ENCODE measurements around the gene NAT10.
"Not testable (repeated sequence)": the region's sequence is repeated elsewhere in the genome, so short reads cannot be mapped to it uniquely, and the experiment has no call there.

The NAT10 gene

DNA sequence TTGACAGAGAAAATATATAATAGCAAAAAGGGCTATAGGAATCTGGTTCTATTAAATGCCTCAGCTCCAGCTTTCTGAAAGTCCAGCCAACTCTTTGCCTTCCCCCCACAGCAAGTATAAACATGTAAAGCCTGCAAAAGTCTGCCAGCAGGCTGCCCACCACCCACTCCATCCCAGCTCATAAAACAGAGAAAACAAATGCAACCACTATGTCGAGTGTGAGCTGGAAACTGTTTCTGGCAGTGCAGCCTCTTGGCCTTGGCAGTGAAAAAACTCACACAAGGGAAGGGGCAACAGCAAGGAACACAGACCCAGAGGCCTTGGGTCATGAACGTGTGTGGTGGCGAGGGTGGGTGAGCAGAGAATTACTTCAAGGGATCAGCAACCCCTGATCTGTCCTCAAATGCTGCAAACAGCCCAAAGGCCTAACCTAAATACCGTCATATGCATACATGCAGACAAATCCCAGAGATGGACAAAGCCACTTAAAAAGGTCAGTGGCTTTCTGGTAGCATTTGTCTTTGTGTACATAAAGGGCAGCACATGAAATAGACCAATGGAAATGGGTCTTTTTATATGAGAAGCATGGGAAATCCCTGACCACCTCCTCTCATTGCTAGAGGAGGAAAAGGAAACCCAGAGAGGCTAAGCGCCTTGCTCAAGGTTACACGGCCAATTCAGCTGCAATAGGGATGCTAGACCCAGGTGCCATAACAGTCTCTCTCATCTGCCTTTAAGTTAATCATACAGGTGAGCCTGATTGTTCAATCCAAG lies 74.8 kb downstream of the NAT10 start:
- Mint-ChIP-seq H3K27me3 (no peaks in the 10 kb centered on the region), H3K36me3 (ENCODE audit: low read depth) (no peaks in the 10 kb centered on the region), H3K27ac (no peak overlapping the region), H3K9me3 (no peaks in the 10 kb centered on the region), H3K4me1 (ENCODE audit: low read depth) (peaks cover 46% of the 10 kb centered on the region), H3K4me3 (no peak overlapping the region)

DNA sequence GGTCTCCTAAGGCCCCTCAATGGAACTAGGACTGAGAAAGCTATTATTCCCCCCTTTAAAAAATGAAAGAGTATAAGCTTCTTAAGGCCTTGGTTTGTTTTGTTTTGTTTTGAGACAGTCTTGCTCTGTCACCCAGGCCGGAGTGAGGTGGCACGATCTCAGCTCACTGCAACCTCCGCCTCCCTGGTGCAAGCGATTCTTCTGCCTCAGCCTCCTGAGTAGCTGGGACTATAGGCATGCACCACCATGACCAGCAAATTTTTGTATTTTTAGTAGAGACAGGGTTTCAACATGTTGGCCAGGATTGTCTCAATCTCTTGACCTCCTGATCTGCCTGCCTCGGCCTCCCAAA lies 75.4 kb downstream of the NAT10 start:
- not testable (repeated sequence) for H3K27ac Mint-ChIP-seq; H3K36me3 Mint-ChIP-seq (ENCODE audit: low read depth); H3K27me3 Mint-ChIP-seq; H3K4me3 Mint-ChIP-seq; H3K9me3 Mint-ChIP-seq
- peaks cover 41% of the 10 kb centered on the region for H3K4me1 Mint-ChIP-seq (ENCODE audit: low read depth)

DNA sequence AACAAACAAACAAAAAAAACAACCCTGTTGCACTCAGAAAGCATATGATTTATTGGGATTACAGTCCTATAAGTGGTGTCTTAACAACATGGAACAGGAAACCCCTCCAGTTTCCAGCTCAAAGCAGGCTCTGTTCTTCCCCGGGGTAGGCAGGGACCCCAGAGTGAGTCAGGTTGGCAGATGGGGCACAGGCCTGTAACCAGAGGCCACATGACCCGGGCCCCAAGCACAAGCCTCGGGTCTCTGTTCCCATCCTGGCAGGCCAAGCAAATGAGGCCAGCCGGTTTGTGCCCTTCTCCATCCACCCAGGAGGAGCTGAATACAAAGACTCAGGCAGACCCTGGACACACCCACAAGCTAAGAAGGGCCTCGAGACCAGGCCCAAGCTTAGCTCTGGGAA lies 75.8 kb downstream of the NAT10 start:
- no peaks in the 10 kb centered on the region for H3K9me3 Mint-ChIP-seq
- H3K4me3 Mint-ChIP-seq, result no peak overlapping the region
- H3K4me1 Mint-ChIP-seq (ENCODE audit: low read depth), result peaks cover 39% of the 10 kb centered on the region
- no peak overlapping the region for H3K27ac Mint-ChIP-seq
- H3K36me3 Mint-ChIP-seq (ENCODE audit: low read depth), result no peaks in the 10 kb centered on the region
- no peaks in the 10 kb centered on the region for H3K27me3 Mint-ChIP-seq

- peaks cover 38% of the 10 kb centered on the region for H3K4me1 Mint-ChIP-seq (ENCODE audit: low read depth)
- H3K4me3 Mint-ChIP-seq, result no peak overlapping the region
- H3K27ac Mint-ChIP-seq, result no peak overlapping the region
- H3K36me3 Mint-ChIP-seq (ENCODE audit: low read depth), result no peaks in the 10 kb centered on the region
- H3K9me3 Mint-ChIP-seq, result no peaks in the 10 kb centered on the region
- no peaks in the 10 kb centered on the region for H3K27me3 Mint-ChIP-seq
Measured at GRCh38 chr11:34181856-34182405, 76.5 kb downstream of the NAT10 start.

GRCh38 chr11:34182425-34182824 lies 77.0 kb downstream of the NAT10 start:
- H3K27ac Mint-ChIP-seq, result no peak overlapping the region
- H3K4me3 Mint-ChIP-seq, result no peak overlapping the region
- no peaks in the 10 kb centered on the region for H3K27me3 Mint-ChIP-seq
- H3K4me1 Mint-ChIP-seq (ENCODE audit: low read depth), result peaks cover 38% of the 10 kb centered on the region
- H3K36me3 Mint-ChIP-seq (ENCODE audit: low read depth), result no peaks in the 10 kb centered on the region
- H3K9me3 Mint-ChIP-seq, result no peaks in the 10 kb centered on the region

GRCh38 chr11:34182921-34183685 lies 77.7 kb downstream of the NAT10 start:
- no peaks in the 10 kb centered on the region for H3K36me3 Mint-ChIP-seq (ENCODE audit: low read depth)
- H3K4me3 Mint-ChIP-seq, result no peak overlapping the region
- H3K27me3 Mint-ChIP-seq, result no peaks in the 10 kb centered on the region
- H3K27ac Mint-ChIP-seq, result no peak overlapping the region
- H3K4me1 Mint-ChIP-seq (ENCODE audit: low read depth), result peaks cover 34% of the 10 kb centered on the region
- H3K9me3 Mint-ChIP-seq, result no peaks in the 10 kb centered on the region

GRCh38 chr11:34183848-34184391 lies 78.5 kb downstream of the NAT10 start:
- Mint-ChIP-seq H3K4me1 (ENCODE audit: low read depth) (peaks cover 34% of the 10 kb centered on the region), H3K4me3 (no peak overlapping the region), H3K36me3 (ENCODE audit: low read depth) (no peaks in the 10 kb centered on the region), H3K27me3 (no peaks in the 10 kb centered on the region), H3K9me3 (no peaks in the 10 kb centered on the region), H3K27ac (no peak overlapping the region)

DNA sequence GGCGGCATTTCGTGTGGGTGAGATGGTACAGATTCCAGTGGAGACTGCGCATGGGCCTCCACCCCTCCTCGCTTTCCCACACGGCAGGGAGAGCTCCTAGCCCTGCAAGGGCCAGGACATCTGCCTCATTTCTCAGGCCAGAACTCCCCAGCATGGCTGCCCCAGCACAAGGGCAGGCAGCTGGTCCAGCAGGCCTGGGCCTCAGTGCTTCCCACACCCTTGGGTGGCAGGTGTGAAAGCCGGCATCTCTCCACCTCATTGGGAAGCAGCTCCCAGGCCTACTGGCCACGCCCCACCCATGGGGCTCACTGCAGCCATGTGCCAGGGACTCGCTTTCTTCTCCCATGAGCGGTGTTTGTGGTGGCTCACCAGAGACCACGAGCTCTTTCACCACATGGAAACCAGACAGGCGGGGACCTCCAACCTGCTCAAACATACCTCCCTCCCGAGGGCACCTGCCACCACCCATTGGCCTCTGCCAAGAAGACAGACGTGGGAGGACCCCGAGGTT lies 79.1 kb downstream of the NAT10 start:
- no peaks in the 10 kb centered on the region for H3K9me3 Mint-ChIP-seq
- no peak overlapping the region for H3K4me3 Mint-ChIP-seq
- H3K27ac Mint-ChIP-seq, result no peak overlapping the region
- H3K36me3 Mint-ChIP-seq (ENCODE audit: low read depth), result no peaks in the 10 kb centered on the region
- H3K27me3 Mint-ChIP-seq, result peaks cover under 1% of the 10 kb centered on the region
- peaks cover 34% of the 10 kb centered on the region for H3K4me1 Mint-ChIP-seq (ENCODE audit: low read depth)

GRCh38 chr11:34185926-34186841 lies 80.8 kb downstream of the NAT10 start:
- H3K27me3 Mint-ChIP-seq, result peaks cover 3% of the 10 kb centered on the region
- H3K9me3 Mint-ChIP-seq, result no peaks in the 10 kb centered on the region
- peaks cover 21% of the 10 kb centered on the region for H3K4me1 Mint-ChIP-seq (ENCODE audit: low read depth)
- H3K4me3 Mint-ChIP-seq, result no peak overlapping the region
- no peaks in the 10 kb centered on the region for H3K36me3 Mint-ChIP-seq (ENCODE audit: low read depth)
- no peak overlapping the region for H3K27ac Mint-ChIP-seq

DNA sequence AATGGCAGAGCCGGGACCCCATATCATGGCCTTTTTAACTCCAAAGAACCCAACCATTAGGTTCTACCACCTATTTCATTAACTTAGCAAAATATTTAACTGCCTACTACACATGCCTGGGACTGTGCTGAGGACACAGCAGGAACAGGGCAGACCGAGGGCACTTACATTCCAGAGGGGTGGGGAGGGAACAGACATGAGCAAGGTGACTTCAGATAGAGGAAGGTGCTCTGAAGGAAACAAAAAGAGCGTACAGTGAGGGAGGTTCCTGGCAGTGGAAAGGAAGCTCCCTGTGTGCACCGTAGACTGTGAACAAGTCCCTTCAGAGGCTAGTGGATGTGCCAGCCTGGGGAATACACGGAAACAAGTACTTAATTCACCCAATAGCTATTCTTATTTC lies 82.8 kb downstream of the NAT10 start:
- Mint-ChIP-seq H3K27me3 (peaks cover 3% of the 10 kb centered on the region), H3K4me1 (ENCODE audit: low read depth) (peaks cover 5% of the 10 kb centered on the region), H3K4me3 (no peak overlapping the region), H3K27ac (no peak overlapping the region), H3K36me3 (ENCODE audit: low read depth) (no peaks in the 10 kb centered on the region), H3K9me3 (no peaks in the 10 kb centered on the region)

GRCh38 chr11:34189191-34189590 lies 83.8 kb downstream of the NAT10 start:
- H3K4me3 Mint-ChIP-seq, result no peak overlapping the region
- H3K36me3 Mint-ChIP-seq (ENCODE audit: low read depth), result no peaks in the 10 kb centered on the region
- H3K4me1 Mint-ChIP-seq (ENCODE audit: low read depth), result peaks cover 6% of the 10 kb centered on the region
- H3K9me3 Mint-ChIP-seq, result no peaks in the 10 kb centered on the region
- no peak overlapping the region for H3K27ac Mint-ChIP-seq
- peaks cover 3% of the 10 kb centered on the region for H3K27me3 Mint-ChIP-seq

- peaks cover 6% of the 10 kb centered on the region for H3K4me1 Mint-ChIP-seq (ENCODE audit: low read depth)
- H3K27ac Mint-ChIP-seq, result no peak overlapping the region
- no peak overlapping the region for H3K4me3 Mint-ChIP-seq
- no peaks in the 10 kb centered on the region for H3K9me3 Mint-ChIP-seq
- H3K27me3 Mint-ChIP-seq, result peaks cover 3% of the 10 kb centered on the region
- H3K36me3 Mint-ChIP-seq (ENCODE audit: low read depth), result no peaks in the 10 kb centered on the region
Measured at GRCh38 chr11:34190192-34191139, 85.0 kb downstream of the NAT10 start.

DNA sequence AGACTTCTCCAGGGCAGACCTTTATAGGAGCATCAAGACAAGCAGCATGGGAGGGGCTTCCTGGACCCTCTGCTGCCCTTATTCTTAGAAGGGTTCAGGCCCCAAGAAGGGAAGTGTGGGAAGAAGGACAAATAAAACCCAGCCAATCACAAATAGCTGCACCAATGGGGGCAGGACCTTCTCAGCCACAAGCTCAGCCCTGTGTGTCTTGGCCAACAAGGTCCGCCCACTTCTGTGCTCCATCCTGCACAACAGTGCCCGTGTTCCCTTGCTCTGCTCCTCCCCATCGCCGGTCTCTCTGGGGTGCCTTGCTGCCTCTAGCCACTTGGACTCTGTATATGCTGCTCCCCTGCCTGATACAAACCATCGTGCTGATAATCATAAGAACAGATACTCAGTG lies 86.1 kb downstream of the NAT10 start:
- no peak overlapping the region for H3K4me3 Mint-ChIP-seq
- H3K4me1 Mint-ChIP-seq (ENCODE audit: low read depth), result peaks cover 6% of the 10 kb centered on the region
- no peak overlapping the region for H3K27ac Mint-ChIP-seq
- no peaks in the 10 kb centered on the region for H3K9me3 Mint-ChIP-seq
- no peaks in the 10 kb centered on the region for H3K36me3 Mint-ChIP-seq (ENCODE audit: low read depth)
- peaks cover 3% of the 10 kb centered on the region for H3K27me3 Mint-ChIP-seq
